ENCODE data around the gene SRGAP1.
"Not testable (repeated sequence)": the region's sequence is repeated elsewhere in the genome, so short reads cannot be mapped to it uniquely, and the experiment has no call there.

DNA sequence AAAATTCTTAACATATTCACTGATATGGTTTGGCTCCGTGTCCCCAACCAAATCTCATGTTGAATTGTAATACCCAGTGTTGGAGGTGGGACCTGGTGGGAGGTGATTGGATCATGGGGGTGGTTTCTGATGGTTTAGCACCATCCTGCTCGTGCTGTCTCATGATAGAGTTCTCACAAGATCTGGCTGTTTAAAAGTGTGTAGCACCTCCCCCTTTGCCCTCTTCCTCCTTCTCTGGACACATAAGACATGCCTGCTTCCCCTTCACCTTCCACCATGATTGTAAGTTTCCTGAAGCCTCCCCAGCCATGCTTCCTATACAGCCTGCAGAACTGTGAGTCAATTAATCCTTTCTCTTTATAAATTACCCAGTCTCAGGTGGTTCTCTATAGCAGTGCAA, 189.6 kb downstream of the SRGAP1 start:
- TF ChIP-seq, protein P1, sequence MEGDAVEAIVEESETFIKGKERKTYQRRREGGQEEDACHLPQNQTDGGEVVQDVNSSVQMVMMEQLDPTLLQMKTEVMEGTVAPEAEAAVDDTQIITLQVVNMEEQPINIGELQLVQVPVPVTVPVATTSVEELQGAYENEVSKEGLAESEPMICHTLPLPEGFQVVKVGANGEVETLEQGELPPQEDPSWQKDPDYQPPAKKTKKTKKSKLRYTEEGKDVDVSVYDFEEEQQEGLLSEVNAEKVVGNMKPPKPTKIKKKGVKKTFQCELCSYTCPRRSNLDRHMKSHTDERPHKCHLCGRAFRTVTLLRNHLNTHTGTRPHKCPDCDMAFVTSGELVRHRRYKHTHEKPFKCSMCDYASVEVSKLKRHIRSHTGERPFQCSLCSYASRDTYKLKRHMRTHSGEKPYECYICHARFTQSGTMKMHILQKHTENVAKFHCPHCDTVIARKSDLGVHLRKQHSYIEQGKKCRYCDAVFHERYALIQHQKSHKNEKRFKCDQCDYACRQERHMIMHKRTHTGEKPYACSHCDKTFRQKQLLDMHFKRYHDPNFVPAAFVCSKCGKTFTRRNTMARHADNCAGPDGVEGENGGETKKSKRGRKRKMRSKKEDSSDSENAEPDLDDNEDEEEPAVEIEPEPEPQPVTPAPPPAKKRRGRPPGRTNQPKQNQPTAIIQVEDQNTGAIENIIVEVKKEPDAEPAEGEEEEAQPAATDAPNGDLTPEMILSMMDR (IDR thresholded peaks at IDR 0.05), result not testable (repeated sequence)
- TF ChIP-seq POLR2A (IDR thresholded peaks at IDR 0.05), result not testable (repeated sequence)
